Liver (tissue), 9 donors: ENCODE data around the gene CRLF1. TPM values are rescaled to one million over a fixed set of nuclear protein-coding genes. Genes with fewer than 3 reads are reported as not detected.

ENCODE experiments used
- DNase-seq: peaks from one replicate; pipeline ENCODE4 v3.0.0-alpha.2; 2017; ENCODE audit warnings: low spot score
- H3K27ac ChIP-seq, 2 donors: one replicate each; pipeline ENCODE4 v1.7.0; 2013; ENCODE audit warnings: inconsistent platforms in 2 of 2, low read length in 2 of 2, control low read depth in 1 of 2, low read depth in 1 of 2, mild to moderate bottlenecking in 1 of 2
- H3K27me3 ChIP-seq, 4 donors: one replicate each; pipeline versions ENCODE4 v1.6.1 to v1.7.0; 2013; ENCODE audit warnings: low read length in 3 of 4, inconsistent platforms in 1 of 4, mild to moderate bottlenecking in 1 of 4, moderate library complexity in 1 of 4; ENCODE audit not compliant: control insufficient read depth in 4 of 4, insufficient read depth in 4 of 4
- H3K36me3 ChIP-seq, 4 donors: one replicate each; pipeline versions ENCODE4 v1.6.1 to v1.7.0; 2013; ENCODE audit warnings: low read length in 3 of 4, mild to moderate bottlenecking in 3 of 4, low read depth in 1 of 4, moderate library complexity in 1 of 4; ENCODE audit not compliant: control insufficient read depth in 4 of 4, insufficient read depth in 3 of 4
- H3K4me1 ChIP-seq, 4 donors: one replicate each; pipeline versions ENCODE4 v1.6.1 to v1.7.0; 2013; ENCODE audit warnings: low read length in 3 of 4, mild to moderate bottlenecking in 3 of 4, moderate library complexity in 1 of 4; ENCODE audit not compliant: control insufficient read depth in 4 of 4, insufficient read depth in 4 of 4
- H3K4me3 ChIP-seq, 3 donors: one replicate each; pipeline versions ENCODE4 v1.6.1 to v1.7.0; 2013; ENCODE audit warnings: low read length in 3 of 3, control low read depth in 1 of 3, low read depth in 1 of 3, mild to moderate bottlenecking in 1 of 3
- H3K9ac ChIP-seq, 2 donors: one replicate each; pipeline ENCODE4 v1.7.0; 2013; ENCODE audit warnings: low read length in 2 of 2, mild to moderate bottlenecking in 2 of 2, moderate library complexity in 2 of 2, control low read depth in 1 of 2, low read depth in 1 of 2
- H3K9me3 ChIP-seq, 4 donors: one replicate each; pipeline versions ENCODE4 v1.6.1 to v1.7.0; 2013; ENCODE audit warnings: low read length in 3 of 4; ENCODE audit not compliant: control insufficient read depth in 4 of 4
- ATF3 ChIP-seq: IDR thresholded peaks from 2 replicates; pipeline ENCODE4 v1.6.1; 2016; ENCODE audit warnings: antibody characterized with exemption
- CTCF ChIP-seq: fragments of 150-350 bp; IDR thresholded peaks from 2 replicates; pipeline ENCODE4 v1.5.1; 2017; ENCODE audit warnings: improper control_type of control experiment, low read depth, low read length; ENCODE audit not compliant: missing input control
- EGR1 ChIP-seq, 2 donors: IDR thresholded peaks; 2 replicates each; pipeline ENCODE4 v1.6.1; 2016 to 2018; ENCODE audit warnings: antibody characterized with exemption in 2 of 2, low read depth in 2 of 2
- FOXA1 ChIP-seq: IDR thresholded peaks from 2 replicates; pipeline ENCODE4 v1.6.1; 2016; ENCODE audit warnings: antibody characterized with exemption
- FOXA2 ChIP-seq: IDR thresholded peaks from 2 replicates; pipeline ENCODE4 v1.6.1; 2016; ENCODE audit warnings: antibody characterized with exemption
- GABPA ChIP-seq, 2 donors: IDR thresholded peaks in 1 of 2; conservative IDR thresholded peaks in 1 of 2; 2 replicates each; pipeline ENCODE4 v1.6.1; 2016; ENCODE audit warnings: antibody characterized with exemption in 2 of 2, mild to moderate bottlenecking in 1 of 2, moderate library complexity in 1 of 2
- HNF4A ChIP-seq, 2 donors: conservative IDR thresholded peaks; 2 replicates each; pipeline ENCODE4 v1.6.1; 2016; ENCODE audit warnings: antibody characterized with exemption in 2 of 2, mild to moderate bottlenecking in 2 of 2
- HNF4G ChIP-seq: IDR thresholded peaks from 2 replicates; pipeline ENCODE4 v1.6.1; 2016; ENCODE audit warnings: antibody characterized with exemption
- JUND ChIP-seq, 2 donors: IDR thresholded peaks; 2 replicates each; pipeline ENCODE4 v1.6.1; 2016; ENCODE audit warnings: antibody characterized with exemption in 2 of 2
- NR2F2 ChIP-seq: IDR thresholded peaks from 2 replicates; pipeline ENCODE4 v1.6.1; 2016; ENCODE audit warnings: antibody characterized with exemption
- RAD21 ChIP-seq, 2 donors: IDR thresholded peaks; 2 replicates each; pipeline ENCODE4 v1.6.1; 2016; ENCODE audit warnings: antibody characterized with exemption in 2 of 2, mild to moderate bottlenecking in 2 of 2
- REST ChIP-seq: IDR thresholded peaks from 2 replicates; pipeline ENCODE4 v1.6.1; 2016; ENCODE audit warnings: antibody characterized with exemption, mild to moderate bottlenecking
- RXRA ChIP-seq, 2 donors: IDR thresholded peaks; 2 replicates each; pipeline ENCODE4 v1.6.1; 2017 to 2018; ENCODE audit warnings: antibody characterized with exemption in 2 of 2, mild to moderate bottlenecking in 1 of 2
- SP1 ChIP-seq: IDR thresholded peaks from 2 replicates; pipeline ENCODE4 v1.6.1; 2018; ENCODE audit warnings: antibody characterized with exemption, mild to moderate bottlenecking
- TAF1 ChIP-seq: conservative IDR thresholded peaks from 2 replicates; pipeline ENCODE4 v1.6.1; 2016; ENCODE audit warnings: antibody characterized with exemption, mild to moderate bottlenecking
- YY1 ChIP-seq: IDR thresholded peaks from 2 replicates; pipeline ENCODE4 v1.6.1; 2016; ENCODE audit warnings: antibody characterized with exemption, mild to moderate bottlenecking
- ZBTB33 ChIP-seq: IDR thresholded peaks from 2 replicates; pipeline ENCODE4 v1.6.1; 2016; ENCODE audit warnings: antibody characterized with exemption
- WGBS: extraction: QIAGEN DNeasy Blood & Tissue Kit; methylation state at CpG from one replicate; pipeline ENCODE4 v1.1.7; 2013; 5-methylcytosine and 5-hydroxymethylcytosine counted together
- polyA plus RNA-seq, 2 donors: library from polyadenylated mRNA; stranded (reverse) in 1 of 2; unstranded in 1 of 2; fragments of 200-250 nt in 1 of 2; fragments of >200 nt in 1 of 2; fragmentation: Nextera tagmentation in 1 of 2; extraction: Ambion mirVana in 1 of 2; gene quantifications; one replicate each; pipeline versions ENCODE4 v1.2.1 to v1.2.3, GENCODE V29; 2013 to 2015
- total RNA-seq, 2 donors: library from RNA; depleted of rRNA; stranded (reverse); fragments of >200 nt; gene quantifications; one replicate each; pipeline ENCODE4 v1.2.3, GENCODE V29; 2014
- TF ChIP-seq, protein P1 (sequence below): IDR thresholded peaks from 2 replicates; pipeline ENCODE4 v1.6.1; 2016; ENCODE audit warnings: antibody characterized with exemption
- donor health status: healthy.
- donor health status: healthy.
- donor health status: healthy.
- donor health status: healthy.
- donor health status: healthy.

CRLF1 gene
- total and polyA plus RNA-seq, 4 donors: 0.49 to 1.9 (median 1.6) TPM; not detected in 1

- no peaks in the 10 kb centered on the region for H3K36me3 ChIP-seq
- 26% methylated on average over 23 of the region's 23 CpGs for WGBS
- peaks cover 0 to 19% (median 10%) of the 10 kb centered on the region in 4 donors for H3K27me3 ChIP-seq
- H3K9me3 ChIP-seq: no peaks in the 10 kb centered on the region
- H3K4me3 ChIP-seq: no peak overlapping the region
- peaks cover 0 to 14% (median 6%) of the 10 kb centered on the region in 4 donors for H3K4me1 ChIP-seq
- H3K27ac ChIP-seq: no peak overlapping the region
- no peak overlapping the region for H3K9ac ChIP-seq
- no peak for TF ChIP-seq CTCF
- no peak for TF ChIP-seq SP1
- TF ChIP-seq GABPA (IDR thresholded peaks at IDR 0.05 in 1 of 2, conservative IDR thresholded peaks at IDR 0.05 in 1 of 2): no peak
- TF ChIP-seq YY1: no peak
- TF ChIP-seq RAD21 (IDR thresholded peaks at IDR 0.05): no peak
- no peak for TF ChIP-seq HNF4A (conservative IDR thresholded peaks at IDR 0.05)
- TF ChIP-seq ZBTB33: no peak
- TF ChIP-seq NR2F2: no peak
- TF ChIP-seq, protein P1, sequence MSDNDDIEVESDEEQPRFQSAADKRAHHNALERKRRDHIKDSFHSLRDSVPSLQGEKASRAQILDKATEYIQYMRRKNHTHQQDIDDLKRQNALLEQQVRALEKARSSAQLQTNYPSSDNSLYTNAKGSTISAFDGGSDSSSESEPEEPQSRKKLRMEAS: no peak
- TF ChIP-seq REST: no peak
- TF ChIP-seq TAF1: no peak
- TF ChIP-seq RXRA (IDR thresholded peaks at IDR 0.05): no peak
- no peak for TF ChIP-seq EGR1 (IDR thresholded peaks at IDR 0.05; ENCODE audit: low read depth in 2 of 2)
- no peak for TF ChIP-seq FOXA2
- no peak for TF ChIP-seq HNF4G
- no peak for TF ChIP-seq FOXA1
- no peak for TF ChIP-seq ATF3
- no peak for TF ChIP-seq JUND (IDR thresholded peaks at IDR 0.05)
- no peak for DNase-seq
These were observed 7.1 kb upstream of the CRLF1 start for GRCh38 chr19:18613589-18614234.
